Activated CD4-positive, alpha-beta T cell treated with anti-CD3 and anti-CD28 coated beads for 1 hour (primary cell): ENCODE results near the gene ZNF292.
"Not testable (repeated sequence)": the region's sequence is repeated elsewhere in the genome, so short reads cannot be mapped to it uniquely, and the experiment has no call there.

Source experiments
- DNase-seq: peaks from one replicate; pipeline ENCODE4 v3.0.0-alpha.2; 2020

Gene ZNF292

DNA sequence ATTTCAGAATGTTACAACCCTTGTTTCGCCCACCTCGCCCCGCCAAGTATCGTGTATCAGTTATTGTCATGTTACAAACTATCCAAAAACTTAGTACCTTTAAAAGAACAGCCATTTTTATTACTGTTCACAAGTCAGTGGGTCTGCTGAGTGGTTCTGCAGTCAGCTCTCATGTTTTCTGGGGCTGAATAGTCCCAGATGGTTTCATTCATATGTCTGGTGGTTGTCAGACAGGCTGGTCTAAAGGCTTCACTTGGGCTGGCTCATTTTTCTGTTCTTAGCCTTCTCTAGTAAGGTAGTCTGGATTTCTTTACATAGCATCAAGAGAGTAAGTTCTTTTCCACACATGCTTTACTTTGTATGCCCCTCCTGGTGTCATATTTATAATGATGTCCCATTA, 8.6 kb downstream of the ZNF292 start:
- DNase-seq, result no peak

DNA sequence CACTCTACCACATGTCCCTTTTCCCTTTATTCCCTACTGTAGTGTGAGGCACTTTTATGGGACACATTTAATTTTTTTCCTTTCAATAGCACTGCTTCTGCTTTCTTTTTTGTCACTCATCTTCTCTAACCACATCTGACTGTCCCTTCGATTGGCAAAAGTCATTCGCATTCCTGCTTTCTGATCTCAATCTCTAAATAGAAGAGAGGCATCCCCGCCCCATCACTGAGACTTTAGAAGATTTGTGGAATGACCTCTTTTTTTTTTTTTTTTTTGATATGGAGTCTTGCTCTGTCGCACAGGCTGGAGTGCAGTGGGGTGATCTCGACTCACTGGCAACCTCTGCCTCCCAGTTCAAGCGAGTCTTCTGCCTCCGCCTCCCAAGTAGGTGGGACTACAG, 9.1 kb downstream of the ZNF292 start:
- DNase-seq, result no peak

DNA sequence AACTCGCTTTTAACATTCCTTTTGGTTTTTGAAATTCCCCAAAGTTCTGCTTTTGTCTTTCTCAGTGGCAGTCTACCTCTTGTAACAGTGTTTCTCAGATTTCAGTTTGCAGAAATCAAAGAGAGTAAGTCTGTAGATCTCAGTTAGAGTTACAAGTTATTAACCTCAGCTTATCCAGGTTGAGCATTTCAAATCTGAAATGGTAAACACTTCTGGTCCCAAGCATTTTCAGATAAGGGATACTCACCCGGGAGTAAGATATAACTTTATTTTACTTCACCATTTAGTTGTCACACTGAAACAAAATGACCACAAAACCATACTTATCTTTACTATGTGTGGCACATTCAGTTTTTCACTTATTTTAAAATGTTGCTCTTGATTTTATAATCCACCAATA, 9.8 kb downstream of the ZNF292 start:
- DNase-seq, result no peak

DNA sequence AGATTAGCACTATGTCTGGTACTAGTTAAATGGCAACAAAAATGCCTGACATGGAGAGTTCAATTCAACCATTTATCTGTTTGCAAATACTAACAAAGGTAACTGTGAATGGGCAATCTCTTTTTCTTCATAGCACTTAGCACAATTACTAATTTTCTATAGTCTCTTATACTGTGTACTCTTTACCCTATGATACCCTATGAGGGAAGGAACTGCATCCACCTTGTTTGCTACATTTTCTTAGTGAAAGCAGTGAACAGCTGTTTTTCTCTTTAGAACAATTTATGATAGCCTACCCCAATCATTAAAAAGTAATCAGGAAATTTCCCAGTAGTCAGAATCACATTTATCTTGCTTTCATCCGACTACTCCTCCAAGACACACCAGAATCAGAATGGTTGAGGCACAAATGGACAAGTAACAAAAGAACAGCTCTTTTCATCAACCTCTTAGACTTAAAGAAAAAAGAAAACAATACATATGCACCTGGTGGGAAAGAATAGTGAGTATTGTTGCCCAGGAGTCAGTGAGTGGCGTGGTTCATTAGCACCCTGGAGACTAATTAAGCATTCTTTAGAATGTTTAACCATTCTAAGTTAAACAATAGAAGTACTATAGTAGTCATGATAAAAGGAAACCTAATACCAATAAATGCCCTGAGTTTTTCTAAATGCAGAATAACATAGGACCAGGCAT, 16.7 kb downstream of the ZNF292 start:
- no peak for DNase-seq

DNA sequence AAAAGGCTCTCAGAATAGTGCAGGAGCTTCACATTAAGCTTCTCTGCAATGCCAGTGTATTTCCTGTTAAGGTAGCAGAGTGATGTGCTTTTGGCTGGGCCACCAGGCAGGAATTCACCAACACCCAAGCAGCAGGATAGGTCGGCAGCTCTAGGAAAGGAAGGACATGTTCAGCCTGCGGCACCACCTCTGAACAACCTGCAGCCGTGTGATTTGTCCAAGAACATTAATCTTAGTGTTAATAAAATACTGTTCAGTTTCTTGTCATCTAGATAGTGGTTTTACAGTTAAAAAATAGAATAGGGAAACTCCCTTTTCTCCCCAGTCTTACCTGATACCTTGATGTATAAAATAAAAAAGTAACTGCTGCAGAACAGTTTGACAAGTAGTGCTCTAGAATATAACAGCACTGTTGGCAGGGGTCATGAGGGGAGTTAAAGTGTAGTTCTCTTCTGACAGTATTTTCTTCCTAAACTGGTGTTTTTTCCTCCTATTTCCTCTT, 18.8 kb downstream of the ZNF292 start:
- no peak for DNase-seq

DNA sequence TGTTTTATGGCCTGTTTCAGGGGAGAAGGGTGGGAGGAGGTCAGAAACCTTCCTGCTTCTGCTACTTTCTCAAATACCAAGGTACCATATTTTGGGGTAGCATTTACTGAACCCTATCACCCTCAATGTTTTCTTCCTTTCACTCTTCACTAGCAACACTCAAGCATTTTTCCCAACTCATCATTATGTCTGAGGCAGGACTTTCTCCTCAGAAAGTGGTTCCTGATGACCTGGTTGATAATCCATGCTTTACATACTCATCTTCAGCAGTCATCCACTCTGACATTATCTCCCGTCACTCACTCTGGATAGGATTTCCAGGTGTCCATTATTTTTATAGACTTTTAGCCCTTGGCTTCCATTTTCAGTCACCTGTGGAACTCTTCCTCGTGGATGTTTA, 21.1 kb downstream of the ZNF292 start:
- DNase-seq, result no peak

DNA sequence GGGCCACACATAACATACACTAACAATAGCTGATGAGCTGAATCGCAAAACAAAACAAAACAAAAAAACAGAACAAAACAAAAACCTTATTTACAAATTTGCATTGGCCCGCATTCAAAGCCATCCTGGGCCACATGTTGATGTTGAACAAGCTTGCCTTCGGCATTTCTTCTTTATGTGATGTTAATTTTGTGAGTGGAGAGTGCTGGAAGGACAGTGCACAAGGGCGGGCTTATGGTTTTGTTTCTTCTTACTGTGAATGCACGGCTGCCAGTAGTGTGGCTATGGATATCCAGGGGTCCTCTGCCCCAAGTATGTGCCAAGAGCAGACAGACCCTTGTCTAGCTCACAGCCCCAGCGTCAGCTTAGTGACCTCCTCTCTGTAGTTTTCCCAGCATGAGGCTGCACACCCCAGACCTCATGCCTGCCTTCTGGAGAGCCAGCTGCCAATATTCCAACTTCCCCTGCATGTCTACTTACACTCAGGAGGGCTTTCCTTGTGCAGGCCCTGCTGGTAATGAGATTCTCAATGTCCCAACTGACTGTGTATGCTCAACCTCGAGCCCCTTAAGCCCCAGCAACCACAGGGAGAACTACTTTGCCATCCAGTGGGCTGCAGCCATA, 24.9 kb downstream of the ZNF292 start:
- DNase-seq, result no peak

DNA sequence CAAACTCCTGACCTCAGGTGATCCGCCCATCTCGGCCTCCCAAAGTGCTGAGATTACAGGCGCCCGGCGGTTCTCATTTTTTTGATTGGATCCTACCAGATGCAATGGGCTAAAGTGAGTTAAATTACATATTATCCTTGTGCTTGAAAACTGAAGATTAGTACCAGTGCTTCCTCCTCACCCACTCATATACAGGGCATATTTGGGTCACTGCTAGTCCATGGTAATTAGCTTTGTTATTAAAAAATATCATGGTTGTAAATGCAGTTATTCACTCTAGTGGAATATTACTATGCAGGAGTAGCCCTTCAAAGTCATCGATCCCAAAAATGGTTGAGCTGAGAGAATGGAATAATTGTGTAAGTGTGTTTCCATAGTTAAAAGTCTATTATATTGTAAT, 26.5 kb downstream of the ZNF292 start:
- no peak for DNase-seq

DNA sequence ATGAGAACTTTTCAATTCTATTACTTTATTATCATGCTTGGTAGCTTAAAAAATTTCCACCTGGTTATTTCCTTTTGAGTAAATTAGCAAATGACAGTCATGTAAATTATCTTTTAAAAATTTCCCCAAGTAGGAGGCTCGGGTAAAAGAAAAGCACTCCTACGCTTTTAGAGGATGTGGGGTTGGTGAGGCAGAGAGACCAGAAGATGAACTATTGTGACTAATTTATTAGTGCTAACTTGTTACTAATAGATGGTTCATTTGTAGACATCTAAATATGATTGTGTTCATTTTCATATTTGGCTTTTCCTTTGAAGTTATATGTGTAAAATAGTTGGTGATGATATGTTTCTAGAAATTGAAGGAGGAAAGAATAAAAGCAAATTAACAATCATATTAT, 27.0 kb downstream of the ZNF292 start:
- no peak for DNase-seq

DNA sequence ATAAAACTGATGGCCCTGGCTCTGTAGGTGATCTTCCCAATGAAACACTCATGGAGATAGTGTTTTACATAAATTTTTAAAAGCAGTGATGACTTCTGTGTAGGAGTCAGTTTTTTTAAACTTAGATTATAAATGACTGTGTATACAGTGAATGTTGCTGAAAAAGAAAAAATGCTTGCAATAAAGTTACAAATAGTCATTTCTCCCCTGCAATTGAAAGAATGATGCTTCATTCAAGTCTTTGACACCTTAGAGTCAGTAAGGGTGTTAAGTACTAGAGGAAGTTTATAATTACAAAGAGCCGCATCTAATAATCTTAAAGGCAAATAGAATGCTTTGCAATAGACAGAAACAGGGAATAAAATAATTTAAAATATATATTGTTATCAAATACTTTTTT, 27.6 kb downstream of the ZNF292 start:
- no peak for DNase-seq

DNA sequence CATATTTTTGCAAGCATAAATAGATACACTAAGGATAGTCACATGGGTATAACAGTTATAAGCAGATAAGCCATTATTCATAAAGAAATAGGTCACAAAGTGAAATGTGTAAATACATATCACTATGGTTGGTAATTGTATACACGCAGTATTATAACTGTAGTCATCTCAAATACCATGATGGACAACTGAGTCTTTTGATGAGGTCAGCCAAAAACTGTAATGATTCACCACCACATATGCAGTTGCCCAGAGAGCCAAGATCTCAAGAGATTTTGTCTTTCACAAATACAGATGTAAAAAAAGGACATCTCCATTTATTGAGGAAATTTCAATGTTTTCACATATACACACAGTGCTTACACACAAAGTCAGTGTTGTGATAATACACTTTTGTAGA, 28.3 kb downstream of the ZNF292 start:
- no peak for DNase-seq

DNA sequence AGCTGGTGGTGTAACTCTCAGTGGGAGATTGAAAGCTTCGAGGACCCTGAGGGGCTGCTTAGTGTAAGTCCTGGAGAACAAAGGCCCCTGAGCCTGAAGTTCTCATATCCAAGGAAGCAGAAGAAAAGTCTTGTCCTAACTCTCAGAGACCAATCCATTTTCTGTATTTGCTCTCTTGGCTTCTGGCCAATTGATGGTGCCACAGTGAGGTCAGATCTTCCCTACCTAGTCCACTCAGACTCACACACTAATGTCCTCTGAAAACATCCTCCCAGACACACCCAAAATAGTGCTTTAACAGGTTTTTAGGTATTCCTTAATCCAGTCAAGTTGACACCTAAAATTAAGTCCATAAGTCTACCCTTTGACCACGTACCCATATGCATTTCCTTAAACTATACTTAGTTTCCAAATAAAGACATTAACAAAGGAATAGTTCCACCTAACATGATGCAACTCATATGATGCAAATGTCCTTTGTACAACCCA, 29.4 kb downstream of the ZNF292 start:
- DNase-seq, result no peak

DNA sequence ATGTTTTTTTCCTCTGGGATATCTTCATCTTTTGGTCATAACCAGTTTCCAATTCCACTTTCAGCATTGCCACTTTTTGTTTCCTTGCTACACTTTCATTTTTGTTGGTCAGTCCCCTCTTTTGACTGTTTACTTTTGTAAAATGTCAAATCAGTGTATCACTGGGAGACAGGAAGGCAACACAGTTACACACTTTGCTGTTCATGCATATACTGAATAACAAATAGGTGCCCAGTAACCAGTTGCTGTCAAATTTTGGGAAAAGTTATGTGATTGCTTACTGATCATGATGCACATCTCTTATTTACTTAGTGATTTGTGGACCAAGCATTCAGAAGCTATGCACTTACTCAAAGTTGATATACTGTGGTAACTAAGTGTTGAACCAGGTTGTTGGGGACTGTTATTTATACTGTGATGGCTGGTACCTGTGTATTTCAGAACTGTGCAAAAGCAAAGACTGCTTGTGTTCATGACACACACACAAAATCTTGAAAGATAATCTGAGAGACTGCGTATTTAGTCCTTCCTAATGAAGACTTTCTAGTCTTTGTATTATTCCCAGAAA, 41.0 kb downstream of the ZNF292 start:
- no peak for DNase-seq

DNA sequence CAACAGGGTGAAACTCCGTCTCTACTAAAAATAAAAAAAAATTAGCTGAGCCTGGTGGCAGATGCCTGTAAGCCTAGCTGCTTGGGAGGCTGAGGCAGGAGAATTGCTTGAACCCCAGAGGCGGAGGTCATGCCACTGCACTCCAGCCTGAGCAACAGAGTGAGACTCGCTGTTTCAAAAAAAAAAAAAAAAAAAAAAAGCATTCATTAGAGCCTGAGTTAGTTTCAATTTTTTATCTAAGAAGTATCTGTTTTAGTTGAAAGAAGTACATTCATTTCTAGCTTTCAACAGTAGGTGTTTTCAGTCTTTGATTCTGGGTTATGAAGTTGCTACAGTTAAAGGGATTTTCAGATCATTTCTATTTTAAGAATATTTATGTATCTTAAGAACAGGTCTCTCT, 42.2 kb downstream of the ZNF292 start:
- DNase-seq, result no peak

DNA sequence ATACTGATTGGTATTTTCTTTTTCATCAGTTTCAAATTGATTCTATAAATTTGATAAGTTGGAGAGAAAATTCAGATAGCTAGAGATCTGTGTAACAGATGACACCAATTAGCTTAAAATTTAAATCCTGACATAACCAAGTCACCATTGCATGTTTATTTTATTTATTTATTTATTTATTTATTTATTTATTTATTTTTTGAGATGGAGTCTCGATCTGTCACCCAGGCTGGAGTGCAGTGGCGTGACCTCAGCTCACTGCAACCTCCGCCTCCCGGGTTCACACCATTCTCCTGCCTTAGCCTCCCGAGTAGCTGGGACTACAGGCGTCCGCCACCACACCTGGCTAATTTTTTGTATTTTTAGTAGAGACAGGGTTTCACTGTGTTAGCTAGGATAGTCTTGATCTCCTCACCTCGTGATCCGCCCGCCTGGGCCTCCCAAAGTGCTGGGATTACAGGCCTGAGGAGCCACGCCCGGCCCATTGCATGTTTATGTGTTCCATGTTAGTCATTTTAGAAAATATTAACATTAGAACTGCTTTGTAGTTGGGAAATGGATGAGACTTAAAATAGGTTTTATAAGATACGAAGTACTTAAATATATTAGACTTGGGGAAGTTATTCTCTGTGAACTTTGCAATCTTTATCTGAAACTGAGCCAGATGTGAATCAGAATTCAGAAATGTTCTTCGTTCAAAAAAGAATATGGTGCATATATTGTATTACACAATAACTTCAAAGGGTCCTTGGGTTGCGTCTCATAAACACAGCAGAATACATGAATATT, 42.9 kb downstream of the ZNF292 start:
- not testable (repeated sequence) for DNase-seq

DNA sequence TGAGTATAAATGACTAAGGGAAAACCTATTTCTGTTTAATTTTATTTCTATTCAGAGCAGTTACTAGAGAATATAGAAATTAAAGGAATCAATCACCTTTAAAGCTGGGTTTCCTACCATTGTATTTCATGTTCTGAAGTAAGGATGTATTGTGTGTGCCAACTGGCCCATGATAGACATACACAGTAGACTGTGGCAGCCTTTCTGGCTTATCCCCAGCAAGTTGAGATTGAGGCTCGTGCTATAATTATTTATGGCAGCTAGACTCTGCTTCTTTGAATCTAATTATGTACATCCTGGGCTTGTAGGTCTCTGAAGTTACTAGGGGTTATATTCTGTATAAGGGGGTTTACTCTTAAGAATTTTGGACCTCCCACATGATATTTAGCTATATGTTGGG, 44.4 kb downstream of the ZNF292 start:
- DNase-seq, result no peak

DNA sequence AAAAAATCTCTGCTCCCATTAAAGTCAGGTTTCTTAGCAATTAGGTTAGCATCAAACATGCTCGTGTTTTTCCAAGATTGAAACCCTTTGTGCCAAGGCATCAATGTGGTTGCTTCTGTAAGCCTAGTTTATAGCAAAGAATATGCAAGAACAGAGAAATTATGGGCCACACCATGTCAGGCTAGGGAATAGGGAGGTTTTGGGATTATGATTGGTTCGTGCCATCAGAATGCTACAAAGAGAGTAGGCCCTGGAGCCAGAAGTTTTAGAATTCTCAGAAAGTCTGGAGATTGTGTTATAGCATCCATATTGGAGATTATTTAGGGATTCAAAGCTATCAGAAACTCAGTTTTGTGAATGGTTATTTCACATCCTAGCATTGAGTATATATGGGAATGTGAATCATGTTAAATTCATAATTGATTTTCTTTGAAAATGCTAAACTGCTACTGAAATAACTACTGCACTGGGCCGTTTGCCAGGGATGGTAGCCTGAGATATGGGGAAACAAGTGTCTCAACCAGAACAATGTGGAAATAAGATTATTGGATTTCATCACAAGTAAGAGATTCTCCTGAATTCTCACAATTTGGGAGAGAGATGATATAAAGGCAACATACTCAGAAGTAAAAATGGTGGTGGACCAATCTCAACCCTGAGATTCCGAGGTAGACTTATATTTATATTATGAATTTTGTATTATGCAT, 45.3 kb downstream of the ZNF292 start:
- DNase-seq, result no peak

DNA sequence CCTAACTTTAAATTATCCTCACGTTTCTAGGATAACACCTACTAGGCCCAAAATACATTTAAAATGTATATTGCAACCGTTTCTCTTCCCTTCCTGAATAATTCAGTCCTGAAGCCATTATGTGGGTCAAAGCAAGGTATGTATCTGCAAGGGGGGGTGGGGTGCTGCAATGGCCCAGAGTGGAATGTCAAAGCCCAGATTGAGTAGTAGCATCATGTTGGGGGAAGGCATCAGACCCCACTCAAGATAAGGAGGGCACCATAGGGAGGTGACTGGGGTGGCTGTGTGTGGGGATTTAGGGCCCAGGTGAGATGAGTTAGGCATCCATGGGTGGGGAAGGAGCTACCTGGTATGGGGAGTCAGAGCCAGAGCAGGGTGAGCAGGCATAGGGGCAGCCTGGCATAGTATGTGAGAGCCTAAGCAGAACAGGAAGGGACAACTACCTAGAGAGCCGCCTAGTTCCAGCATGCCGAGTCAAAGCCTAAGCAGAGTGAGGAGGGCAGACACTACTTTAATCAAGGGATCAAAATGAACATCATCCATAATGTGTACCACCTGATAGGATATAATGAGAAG, 48.2 kb downstream of the ZNF292 start:
- DNase-seq, result no peak

DNA sequence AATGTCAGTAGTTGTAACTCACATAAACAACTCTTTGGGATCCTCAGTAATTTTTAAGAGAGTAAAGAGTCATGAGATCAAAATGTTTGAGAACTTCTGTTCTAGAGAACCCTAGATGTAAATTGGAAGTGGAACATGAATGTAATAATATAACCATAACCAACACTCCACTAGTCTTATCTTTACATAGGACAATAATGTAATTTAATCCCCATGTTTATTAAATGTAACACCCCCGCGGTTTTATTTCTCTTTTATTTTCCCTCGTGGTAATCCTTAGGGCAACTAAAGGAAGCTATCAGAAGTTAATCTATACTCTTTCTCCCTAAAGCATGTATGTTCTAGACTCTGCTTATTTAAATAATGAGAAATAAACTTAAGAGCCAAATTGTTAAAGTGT, 54.4 kb downstream of the ZNF292 start:
- DNase-seq, result no peak

DNA sequence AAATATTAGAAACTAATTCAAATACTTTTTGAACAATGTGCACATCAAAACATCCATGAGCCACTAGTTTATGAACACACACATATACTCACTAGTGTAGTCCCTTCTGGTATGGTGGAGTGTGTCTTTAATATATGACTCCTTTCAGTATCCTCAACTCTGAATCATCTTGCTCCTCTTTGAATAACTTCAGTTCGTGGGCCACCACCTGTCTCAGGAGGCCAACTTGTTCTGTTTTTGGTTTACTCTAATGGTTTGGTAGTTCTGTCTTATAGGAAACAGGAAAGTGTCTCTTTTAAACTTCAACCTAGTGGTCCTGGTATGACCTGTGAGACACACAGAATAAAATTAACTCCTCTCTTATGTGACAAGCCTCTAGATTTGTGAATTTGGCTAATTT, 55.6 kb downstream of the ZNF292 start:
- DNase-seq, result no peak

DNA sequence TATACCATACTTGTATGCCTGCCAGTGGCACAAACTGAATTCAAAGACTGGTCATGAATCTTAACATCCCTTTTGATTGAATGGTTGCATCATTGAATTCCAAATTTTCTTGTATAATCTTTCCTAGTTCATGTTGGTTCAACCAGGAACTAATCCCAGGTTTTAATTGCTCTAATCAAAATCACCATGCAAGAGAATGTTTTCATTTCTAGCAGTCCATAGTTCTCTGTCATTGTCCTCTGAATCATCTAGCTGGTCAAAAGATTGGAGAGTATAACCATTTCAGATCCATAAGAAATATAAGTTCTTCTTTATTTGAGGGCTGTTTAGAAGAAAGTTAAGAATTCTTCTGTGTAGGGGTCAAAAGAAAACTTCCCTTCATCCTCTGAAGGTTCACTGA, 57.2 kb downstream of the ZNF292 start:
- no peak for DNase-seq

DNA sequence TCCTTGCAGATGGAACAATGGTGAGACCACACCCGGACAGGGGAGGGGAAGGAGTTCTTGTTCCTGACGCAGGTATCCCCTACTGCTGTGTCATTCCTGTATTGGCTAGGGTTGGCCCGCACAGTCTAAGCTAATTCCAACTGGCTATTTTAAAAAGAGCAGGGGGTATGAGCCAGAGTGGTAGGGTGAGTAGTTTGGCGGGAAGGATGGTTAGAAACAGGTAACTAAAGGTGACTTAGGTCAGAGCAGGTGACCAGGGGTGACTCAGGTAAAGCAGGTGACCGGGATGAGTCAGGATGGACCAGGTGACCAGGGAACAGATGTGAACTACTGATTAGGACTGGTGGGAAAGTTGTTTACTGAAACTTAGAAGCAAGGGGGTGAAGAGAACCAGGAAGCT, 58.0 kb downstream of the ZNF292 start:
- DNase-seq, result no peak

DNA sequence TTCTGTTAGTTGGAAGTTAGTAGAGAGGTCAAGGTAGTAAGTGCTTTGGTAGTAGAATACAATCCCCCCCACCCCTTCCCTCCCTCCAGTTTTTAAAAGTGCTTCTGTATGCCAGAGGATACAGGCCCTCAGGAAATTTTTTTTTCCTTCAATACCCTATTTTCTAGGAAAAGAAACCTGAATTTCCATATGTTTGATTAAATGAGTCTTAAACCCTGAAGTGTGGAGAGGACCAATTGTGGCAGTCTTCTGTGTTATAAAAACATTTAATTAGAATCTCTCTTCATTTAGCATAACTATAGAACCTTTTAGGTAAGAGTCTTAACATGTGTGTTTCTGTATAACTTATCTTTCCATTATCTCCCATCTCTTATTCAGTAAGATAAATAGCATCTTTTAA, 59.5 kb downstream of the ZNF292 start:
- no peak for DNase-seq
